ENCODE results near the gene TFPI. TPM values are rescaled to one million over a fixed set of nuclear protein-coding genes. Genes with fewer than 3 reads are reported as not detected.
A peak's percentile ranks its signal among the peaks of the same experiment; 100 is the strongest.
"Not testable (repeated sequence)": the region's sequence is repeated elsewhere in the genome, so short reads cannot be mapped to it uniquely, and the experiment has no call there.

The TFPI gene
- total and polyA plus RNA-seq, 11 donors, result 13.5 to 63.7 (median 24.6) TPM

DNA sequence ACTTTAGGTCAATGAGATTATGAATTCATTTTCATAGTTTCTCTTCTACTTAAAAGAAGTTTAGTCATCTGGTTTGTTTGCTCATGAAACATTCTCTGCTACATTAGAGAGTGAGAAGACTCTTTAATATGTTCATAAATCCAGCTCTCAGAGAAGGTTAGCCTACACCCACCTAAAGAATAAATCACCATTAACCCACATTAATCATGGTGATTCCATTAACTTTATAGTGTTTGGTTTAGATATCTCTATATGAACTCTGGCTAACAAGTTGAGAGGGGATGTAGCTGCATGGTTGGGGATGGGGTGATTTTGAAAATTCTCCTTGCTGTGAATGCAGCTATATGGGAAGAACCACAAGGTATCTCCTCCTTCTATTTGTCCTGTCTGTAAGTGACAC is 10.7 kb downstream of the TFPI start:
- DNase-seq (no peak), ATAC-seq (no peak)
- intact Hi-C loops (cut with DNase I), result no loop called here
- Histone ChIP-seq H3K27me3 (no peaks in the 10 kb centered on the region), H3K27ac (peak overlapping the region in 7 of 12 donors; percentile 7 to 88 (median 33)), H3K9me3 (peaks cover 0 to under 1% (median 0%) of the 10 kb centered on the region in 12 donors), H3K4me3 (no peak overlapping the region), H3K4me1 (peaks cover 0 to 67% (median 11%) of the 10 kb centered on the region in 12 donors), H3K36me3 (no peaks in the 10 kb centered on the region)
- TF ChIP-seq, protein P1, sequence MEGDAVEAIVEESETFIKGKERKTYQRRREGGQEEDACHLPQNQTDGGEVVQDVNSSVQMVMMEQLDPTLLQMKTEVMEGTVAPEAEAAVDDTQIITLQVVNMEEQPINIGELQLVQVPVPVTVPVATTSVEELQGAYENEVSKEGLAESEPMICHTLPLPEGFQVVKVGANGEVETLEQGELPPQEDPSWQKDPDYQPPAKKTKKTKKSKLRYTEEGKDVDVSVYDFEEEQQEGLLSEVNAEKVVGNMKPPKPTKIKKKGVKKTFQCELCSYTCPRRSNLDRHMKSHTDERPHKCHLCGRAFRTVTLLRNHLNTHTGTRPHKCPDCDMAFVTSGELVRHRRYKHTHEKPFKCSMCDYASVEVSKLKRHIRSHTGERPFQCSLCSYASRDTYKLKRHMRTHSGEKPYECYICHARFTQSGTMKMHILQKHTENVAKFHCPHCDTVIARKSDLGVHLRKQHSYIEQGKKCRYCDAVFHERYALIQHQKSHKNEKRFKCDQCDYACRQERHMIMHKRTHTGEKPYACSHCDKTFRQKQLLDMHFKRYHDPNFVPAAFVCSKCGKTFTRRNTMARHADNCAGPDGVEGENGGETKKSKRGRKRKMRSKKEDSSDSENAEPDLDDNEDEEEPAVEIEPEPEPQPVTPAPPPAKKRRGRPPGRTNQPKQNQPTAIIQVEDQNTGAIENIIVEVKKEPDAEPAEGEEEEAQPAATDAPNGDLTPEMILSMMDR (IDR thresholded peaks at IDR 0.05), result no peak
- no peak for TF ChIP-seq POLR2A (IDR thresholded peaks at IDR 0.05)

DNA sequence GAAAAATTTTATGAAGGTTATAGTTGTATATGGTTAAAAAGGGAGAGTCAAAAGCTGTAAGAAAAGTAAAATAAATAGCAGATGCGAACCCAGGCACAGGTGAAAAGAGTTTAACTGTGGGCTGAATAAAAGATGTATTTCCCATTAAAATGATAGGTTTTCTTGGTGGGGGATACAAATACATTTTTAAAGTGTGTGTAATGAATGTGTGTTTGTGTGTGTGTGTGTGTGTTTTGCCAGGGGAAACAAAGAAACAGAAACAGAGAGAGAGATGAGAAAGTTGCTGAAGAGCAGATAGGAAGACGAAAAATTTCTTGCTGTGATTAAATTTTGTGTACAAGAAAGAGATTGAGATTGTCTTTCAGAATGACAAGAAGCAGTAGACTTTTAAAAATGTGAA is 12.1 kb downstream of the TFPI start:
- no peaks in the 10 kb centered on the region for H3K27me3 ChIP-seq
- H3K4me3 ChIP-seq, result peak overlapping the region in 1 of 12 donors; percentile 6

DNA sequence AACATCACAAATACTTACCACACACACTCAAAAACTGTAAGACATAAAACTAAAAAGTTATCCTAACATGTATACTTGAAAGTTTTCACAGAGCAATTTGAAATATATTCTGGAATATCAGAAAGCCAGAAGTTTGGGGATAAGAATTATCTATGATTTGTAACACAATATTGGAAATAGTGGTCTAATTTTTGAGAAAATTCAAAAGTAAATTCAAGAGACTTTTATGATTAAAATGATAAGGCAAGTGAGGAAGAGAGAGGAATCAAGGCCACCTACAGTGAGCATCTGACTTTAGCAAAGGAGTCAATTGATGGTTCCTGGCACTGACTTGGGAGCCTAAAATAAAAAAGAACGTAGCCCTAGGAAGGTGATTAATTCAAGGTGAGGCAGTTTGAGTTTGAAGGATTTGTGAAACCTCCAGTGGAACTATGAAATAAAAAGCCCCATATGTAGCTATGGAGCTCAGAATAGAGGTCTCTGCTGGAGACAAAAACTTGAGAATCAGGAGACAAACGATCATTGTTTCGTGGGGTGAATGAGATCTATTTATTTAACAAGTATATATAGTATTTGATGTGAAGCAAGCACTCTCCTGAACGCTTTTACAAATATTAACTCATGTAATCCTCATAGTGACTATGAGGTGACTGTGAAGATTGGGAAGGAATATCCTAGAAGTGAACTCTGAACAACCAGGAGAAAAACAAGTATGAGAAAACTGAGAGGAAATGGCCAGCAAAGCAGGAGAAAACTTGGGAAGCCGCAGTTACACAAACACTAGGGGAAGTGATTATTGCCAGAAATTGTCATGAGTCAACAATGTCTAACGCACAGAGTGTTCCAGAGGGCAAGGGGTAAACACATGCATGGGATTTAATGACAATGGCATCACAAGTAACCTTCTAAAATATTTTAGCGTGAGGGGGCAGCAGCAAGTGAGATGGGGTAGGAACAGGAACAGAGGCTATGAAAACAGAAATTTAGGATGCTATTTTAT is 12.8 kb downstream of the TFPI start:
- Histone ChIP-seq H3K4me1 (peaks cover 0 to 48% (median 8%) of the 10 kb centered on the region in 12 donors), H3K9me3 (peaks cover 0 to 17% (median 0%) of the 10 kb centered on the region in 12 donors), H3K27ac (peak overlapping the region; percentile 45 to 88 (median 68)), H3K36me3 (no peaks in the 10 kb centered on the region), H3K4me3 (peak overlapping the region in 3 of 12 donors; percentile 2 to 10 (median 6)), H3K27me3 (no peaks in the 10 kb centered on the region)
- 36 to 51% (median 43%) methylated on average over 7 of the region's 7 CpGs for WGBS, 4 donors
- ATAC-seq (peak; percentile 69 to 95 (median 83)), DNase-seq (peak in 1 of 5 donors; percentile 12)
- intact Hi-C loops (cut with DNase I), result no loop called here
- TF ChIP-seq POLR2A (IDR thresholded peaks at IDR 0.05), result no peak
- TF ChIP-seq, protein P1 (IDR thresholded peaks at IDR 0.05), result no peak

More for the DNA sequence above, 12.1 kb downstream of the TFPI start:
- TF ChIP-seq, protein P1 (IDR thresholded peaks at IDR 0.05), result no peak
- no peak for TF ChIP-seq POLR2A (IDR thresholded peaks at IDR 0.05)
- intact Hi-C loops (cut with DNase I), result no loop called here
- 74 to 83% (median 79%) methylated on average over 2 of the region's 2 CpGs for WGBS, 4 donors
- no peak for ATAC-seq
- peaks cover 0 to 12% (median 0%) of the 10 kb centered on the region in 12 donors for H3K9me3 ChIP-seq
- peaks cover 0 to 55% (median 10%) of the 10 kb centered on the region in 12 donors for H3K4me1 ChIP-seq
- peak overlapping the region; percentile 45 to 88 (median 68) for H3K27ac ChIP-seq
- H3K36me3 ChIP-seq, result no peaks in the 10 kb centered on the region
- DNase-seq, result no peak

DNA sequence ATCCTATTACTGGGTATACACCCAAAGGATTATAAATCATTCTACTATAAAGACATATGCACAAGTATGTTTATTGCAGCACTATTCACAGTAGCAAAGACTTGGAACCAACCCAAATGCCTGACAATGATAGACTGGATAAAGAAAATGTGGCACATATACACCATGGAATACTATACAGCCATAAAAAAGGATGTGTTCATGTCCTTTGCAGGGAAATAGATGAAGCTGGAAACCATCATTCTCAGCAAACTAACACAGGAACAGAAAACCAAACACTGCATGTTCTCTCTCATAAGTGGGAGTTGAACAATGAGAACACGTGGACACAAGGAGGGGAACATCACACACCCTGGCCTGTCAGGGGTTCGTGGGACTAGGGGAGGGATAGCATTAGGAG is 16.0 kb downstream of the TFPI start:
- H3K36me3 ChIP-seq; H3K4me3 ChIP-seq; H3K27ac ChIP-seq; H3K27me3 ChIP-seq; intact Hi-C loops (cut with DNase I); DNase-seq; ATAC-seq: not testable (repeated sequence)
- peaks cover 0 to 43% (median 8%) of the 10 kb centered on the region in 12 donors for H3K9me3 ChIP-seq
- peaks cover 0 to 21% (median 7%) of the 10 kb centered on the region in 12 donors for H3K4me1 ChIP-seq
- 81 to 95% (median 90%) methylated on average over 2 of the region's 2 CpGs for WGBS, 4 donors

DNA sequence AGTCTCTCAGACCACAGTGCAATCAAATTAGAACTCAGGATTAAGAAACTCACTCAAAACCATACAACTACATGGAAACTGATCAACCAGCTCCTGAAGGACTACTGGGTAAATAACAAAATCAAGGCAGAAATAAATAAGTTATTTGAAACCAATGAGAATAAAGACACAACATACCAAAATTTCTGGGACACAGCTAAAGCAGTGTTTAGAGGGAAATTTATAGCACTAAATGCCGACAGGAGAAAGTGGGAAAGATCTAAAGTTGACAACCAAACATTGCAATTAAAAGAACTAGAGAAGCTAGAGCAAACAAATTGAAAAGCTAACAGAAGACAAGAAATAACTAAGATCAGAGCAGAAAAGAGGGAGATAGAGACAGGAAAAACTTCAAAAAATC is 18.9 kb downstream of the TFPI start:
- H3K27me3 ChIP-seq; H3K4me1 ChIP-seq; ATAC-seq; H3K4me3 ChIP-seq; intact Hi-C loops (cut with DNase I); H3K36me3 ChIP-seq; H3K27ac ChIP-seq; DNase-seq: not testable (repeated sequence)
- H3K9me3 ChIP-seq, result peaks cover 0 to 43% (median 8%) of the 10 kb centered on the region in 12 donors
- WGBS, 4 donors, result 91 to 94% (median 93%) methylated on average over 1 of the region's 1 CpG

All from heart left ventricle (tissue), 16 donors.